Activated CD4-positive, alpha-beta T cell treated with anti-CD3 and anti-CD28 coated beads, Interleukin-2, amount 50 U/mL, for 4 hours (primary cell): ENCODE data around the gene CCDC57.
A peak's percentile ranks its signal among the peaks of the same experiment; 100 is the strongest.

Experiments
- DNase-seq, 2 experiments: peaks; one replicate each; pipeline ENCODE4 v3.0.0-alpha.2; 2020

The CCDC57 gene

DNA sequence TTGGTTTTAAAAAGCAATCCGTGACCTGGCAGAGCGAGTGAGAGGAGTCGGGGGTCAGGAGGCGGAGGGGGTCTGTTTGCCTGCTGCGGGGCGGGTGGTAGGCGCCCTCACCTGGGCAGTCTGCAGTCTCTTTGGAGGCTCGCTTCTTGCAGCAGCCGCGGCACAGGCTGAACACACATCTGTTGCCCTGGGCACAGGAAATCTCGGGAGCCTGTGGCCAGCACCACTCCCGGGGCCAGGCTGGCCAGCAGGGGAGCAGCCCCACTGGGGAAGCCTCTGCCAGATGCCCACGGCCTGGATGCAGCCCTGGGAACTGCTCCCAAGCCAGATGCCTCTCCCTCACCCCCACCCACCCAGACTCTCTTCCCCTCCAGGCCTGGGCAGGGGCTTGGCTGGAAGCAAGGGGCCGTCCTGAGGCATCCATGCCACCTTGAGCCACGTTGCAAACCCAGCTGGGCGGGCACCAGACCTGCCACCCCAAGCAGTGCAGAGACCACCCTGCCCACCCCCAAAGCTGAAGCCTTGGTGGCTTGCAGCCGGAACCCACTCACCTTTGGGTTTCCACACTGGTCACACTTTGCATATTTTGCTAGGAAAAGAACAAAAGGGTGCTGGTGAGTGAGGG, 154.3 kb downstream of the CCDC57 start:
- DNase-seq, result no peak

DNA sequence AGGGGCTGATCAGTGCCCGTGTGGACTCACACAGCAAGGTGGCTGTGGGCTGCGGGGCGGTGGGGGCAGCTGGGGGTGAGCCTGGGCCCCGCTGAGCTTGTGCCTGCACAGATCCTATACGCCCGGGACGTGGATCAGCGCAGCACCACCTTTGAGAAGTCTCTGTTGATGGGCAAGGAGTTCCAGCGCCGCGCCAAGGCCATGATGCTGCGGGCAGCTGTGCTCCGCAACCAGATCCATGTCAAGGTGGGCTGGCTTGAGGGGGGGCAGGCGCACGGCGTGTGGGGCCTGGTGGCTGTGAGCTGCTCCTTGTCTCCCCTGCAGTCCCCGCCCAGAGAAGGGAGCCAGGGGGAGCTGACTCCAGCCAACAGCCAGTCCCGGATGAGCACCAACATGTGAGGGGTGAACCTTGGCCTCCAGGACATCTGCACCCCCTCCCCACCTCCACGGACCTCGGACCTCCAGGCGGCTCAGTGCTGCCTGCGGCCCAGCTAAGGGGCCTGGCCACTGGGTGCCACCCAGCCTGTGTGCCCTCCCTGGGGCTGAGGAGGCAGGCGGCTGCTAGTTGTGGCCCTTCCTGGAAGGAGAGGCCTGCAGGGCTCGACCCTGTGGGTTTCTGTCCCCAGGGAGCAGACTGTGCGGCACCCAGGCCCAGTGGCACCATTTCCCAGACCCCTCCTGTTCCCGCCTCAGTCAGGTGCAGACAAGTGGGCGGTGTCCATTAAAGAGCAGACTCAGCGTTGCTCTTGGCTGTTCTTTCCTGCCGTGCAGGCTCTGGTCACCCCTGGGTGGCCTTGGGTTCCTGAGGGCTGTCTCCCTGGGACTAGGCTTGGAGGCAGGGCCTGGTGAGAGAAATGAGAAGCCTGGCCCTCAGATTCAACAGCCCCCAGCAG, 155.7 kb downstream of the CCDC57 start:
- no peak for DNase-seq

DNA sequence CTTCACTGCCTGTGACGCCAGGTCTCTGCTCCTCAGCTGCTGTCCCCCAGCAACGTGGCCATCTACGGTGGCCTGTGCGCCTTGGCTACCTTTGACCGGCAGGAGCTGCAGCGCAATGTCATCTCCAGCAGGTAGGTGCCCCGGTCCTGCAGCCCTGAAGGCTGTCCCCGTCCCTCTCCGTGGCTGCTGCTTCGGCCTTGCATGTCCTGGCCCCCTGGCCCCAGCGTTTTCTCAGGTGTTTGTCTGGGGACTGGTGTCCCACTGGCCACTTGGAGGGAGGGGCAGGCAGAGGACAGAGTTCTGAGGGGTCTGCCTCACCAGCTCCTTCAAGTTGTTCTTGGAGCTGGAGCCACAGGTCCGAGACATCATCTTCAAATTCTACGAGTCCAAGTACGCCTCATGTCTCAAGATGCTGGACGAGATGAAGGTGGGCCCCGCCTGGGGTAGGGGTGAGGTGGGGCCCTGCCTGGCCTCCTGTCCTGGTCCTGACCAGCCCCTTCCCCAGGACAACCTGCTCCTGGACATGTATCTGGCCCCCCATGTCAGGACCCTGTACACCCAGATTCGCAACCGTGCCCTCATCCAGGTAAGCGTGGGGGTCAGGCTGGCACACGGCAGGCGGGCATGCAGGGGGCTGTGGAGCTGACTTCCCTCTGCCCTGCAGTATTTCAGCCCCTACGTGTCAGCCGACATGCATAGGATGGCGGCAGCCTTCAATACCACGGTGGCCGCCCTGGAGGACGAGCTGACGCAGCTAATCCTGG, 156.5 kb downstream of the CCDC57 start:
- no peak for DNase-seq

DNA sequence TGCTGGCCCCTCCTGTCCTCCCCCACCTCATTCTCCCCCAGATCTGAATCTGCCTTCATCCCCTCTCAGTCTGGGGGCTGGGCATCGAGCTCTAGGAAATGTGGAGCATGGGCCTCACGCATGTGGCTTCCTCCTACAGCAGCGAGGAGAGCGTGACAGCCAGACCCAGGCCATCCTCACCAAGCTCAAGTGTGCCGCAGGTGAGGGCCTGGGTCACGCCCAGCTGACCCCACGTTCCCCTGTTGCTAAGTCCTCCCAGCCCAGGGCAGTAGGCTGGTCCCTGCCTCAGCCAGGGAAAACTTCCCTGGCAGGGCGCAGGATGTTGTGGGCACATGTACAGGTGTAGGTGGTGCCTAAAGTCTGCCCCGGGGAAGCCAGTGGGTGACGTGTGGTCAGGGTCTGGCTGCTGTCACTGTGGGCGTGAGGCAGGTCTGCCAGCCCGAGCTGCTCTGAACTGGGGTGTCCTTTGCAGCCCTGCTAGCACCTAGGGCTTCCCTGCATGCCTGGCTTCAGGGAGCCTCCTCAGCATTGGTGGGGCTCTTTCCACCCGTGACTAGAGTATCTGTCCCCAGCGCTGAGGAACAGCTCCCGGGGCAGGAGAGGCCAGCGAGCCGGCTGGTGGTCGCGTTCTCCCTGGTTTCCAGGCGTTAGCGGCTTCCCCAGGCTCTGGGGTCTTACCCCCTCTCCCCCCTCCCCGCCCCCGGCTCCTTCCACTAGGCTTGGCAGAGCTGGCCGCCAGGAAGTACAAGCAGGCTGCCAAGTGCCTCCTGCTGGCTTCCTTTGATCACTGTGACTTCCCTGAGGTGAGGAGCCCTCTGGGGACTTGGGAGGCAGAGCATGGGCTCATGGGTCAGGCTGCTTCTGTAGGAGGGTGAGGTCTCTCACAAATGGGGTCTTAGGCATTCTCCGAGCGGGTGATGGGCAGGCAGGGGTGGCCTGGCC, 157.3 kb downstream of the CCDC57 start:
- DNase-seq, result no peak

DNA sequence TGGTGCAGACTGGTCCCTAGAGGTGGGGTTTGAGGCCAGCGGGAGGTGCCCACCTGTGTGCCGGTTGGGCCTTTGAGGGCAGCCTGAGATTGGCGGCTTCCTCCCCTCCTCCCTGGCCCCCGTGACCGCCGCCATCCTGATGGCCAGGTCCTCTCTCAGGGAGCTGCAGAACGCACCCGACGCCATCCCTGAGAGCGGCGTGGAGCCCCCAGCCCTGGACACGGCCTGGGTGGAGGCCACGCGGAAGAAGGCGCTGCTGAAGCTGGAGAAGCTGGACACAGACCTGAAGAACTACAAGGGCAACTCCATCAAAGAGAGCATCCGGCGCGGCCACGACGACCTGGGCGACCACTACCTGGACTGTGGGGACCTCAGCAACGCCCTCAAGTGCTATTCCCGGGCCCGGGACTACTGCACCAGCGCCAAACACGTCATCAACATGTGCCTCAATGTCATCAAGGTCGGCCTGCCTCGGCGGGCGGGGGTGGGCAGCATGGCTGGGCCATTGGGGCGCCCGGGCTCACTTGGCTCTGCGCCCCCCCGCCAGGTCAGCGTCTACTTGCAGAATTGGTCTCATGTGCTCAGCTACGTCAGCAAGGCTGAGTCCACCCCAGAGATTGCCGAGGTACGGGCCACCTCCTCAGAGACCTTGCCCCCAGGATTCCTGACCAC, 158.2 kb downstream of the CCDC57 start:
- no peak for DNase-seq

DNA sequence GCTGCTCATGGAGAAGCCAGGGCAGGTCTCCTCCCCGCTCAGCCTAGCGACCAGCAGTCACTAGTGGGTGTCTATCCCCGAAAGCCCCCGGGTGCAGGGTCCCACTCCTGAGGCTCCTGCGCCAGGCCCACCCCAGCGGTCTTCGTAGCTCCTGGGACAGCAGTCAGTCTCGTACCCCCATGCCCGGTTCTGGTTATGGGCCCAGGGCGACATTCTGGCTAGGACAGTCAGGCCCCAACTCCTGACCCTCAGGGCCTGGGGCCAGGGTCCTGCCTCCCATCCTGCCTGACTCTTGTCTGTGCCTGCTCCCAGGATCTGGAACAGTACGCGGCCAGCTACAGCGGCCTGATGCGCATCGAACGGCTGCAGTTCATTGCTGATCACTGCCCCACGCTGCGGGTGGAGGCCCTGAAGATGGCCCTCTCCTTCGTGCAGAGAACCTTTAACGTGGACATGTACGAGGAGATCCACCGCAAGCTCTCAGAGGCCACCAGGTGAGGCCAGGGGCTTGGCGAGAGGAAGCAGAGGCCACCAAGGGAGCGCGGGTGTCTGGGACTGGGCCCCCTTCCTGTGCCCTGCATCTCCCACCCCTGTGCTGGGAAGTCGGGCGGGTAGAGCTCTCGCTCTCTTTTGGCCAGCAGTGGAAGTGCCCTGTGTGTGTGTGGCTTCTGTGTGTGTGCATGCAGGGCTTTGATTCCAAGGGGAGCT, 158.9 kb downstream of the CCDC57 start:
- no peak for DNase-seq

DNA sequence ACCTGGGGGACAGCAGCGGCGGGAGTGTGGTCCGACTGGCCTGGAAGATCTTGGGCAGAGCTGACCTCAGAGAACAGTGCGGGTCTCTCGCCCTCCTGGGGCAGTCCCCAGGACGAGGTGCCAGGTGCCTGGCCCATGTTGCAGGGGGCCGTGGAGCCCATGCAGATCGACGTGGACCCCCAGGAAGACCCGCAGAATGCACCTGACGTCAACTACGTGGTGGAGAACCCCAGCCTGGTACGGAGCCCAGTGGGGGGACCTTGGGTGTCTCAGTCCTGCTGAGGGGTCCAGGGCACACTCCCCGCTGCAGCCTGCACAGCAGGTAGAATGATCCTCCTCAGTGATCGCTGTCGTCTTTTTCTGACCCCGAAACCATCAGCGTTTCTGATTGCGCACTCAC, 159.5 kb downstream of the CCDC57 start:
- no peak for DNase-seq

DNA sequence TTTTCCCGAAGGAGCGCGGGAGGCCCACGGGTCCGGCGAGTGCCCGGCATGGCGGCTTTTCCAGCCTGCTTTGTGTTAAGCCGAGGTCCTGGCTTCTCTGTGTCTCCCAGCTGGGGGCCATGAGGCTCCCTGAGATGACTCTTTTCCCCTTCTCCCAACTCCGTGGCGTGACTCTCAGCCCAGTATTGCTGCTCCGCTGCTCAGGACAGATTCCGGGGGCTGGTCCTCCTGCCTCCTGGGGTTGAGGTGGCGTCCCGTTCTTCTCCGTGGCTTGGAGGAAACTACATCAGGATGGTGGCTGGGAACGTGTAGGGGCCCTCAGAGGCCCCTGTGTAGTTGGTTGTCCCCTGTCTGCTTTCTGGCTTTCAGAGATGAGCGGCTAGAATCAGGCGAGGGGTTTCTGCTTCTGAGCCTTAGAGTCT, 160.0 kb downstream of the CCDC57 start:
- no peak for DNase-seq

DNA sequence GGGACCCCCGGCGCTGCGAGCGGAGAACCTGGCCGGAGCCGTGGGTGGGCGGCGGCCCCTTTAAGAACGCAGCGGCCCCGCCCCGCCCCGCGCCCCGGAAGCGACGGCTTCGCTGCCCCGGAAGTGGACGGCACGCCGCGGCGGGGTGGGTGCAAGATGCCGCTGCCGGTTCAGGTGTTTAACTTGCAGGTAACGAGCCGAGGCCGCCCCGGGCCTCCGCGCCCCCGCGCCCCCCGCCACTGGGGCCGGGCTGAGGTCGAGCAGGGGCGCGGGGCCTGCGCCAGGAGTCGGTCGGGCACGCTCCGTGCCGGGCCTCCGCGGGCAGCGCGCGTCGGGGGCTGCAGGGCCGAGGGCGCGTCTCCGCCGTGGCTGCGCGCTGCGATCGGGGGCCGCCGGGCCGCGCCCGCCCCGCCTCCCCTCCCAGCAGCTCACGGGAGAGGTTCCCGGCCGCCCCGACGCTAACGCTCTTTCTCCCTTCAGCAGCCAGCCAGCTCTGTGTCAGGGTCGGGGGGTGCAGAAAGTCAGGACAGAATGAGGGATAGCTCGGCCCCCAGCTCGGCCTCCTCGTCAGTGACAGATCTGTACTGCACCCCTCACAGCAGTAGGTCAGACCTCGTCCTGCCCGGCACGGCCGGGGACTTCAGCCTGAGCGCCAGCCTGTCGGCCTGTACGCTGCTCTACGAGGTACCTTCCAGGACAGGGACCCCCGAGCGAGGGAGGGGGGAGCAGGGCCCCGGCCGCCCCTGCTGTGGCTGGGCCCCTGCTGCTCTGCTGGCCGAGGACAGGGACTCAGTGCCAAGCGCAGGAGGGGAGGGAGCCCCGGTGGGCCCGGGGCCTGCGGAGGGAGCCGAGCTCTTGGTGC, 160.6 kb downstream of the CCDC57 start, which contains the start of the genes GPS1 and RFNG:
Gene GPS1, plus strand, starts transcription at position 123 of the 862 bp plus-strand sequence. Its CDS starts 34 bp downstream, at position 157.
Gene RFNG, minus strand, starts transcription at position 36 of the 862 bp plus-strand sequence. CDS start 45 bp downstream, outside the sequence.
- DNase-seq, result peak; percentile 74 to 76
